SK-N-SH treated with all-trans-retinoic acid at 6 μM for 48 hours (cell line): ENCODE measurements around the gene OR52N5.

ENCODE experiments used
- ATAC-seq: fragments of 200-7000 bp; cut with Tn5 transposase; 3 replicates; pipeline ENCODE4 v1.9.1; 2020; ENCODE audit warnings: mild to moderate bottlenecking, moderate library complexity
- POU6F1 ChIP-seq: fragments of 250-450 bp; sonication (Bioruptor Pico); IDR thresholded peaks from 2 replicates; pipeline ENCODE4 v1.8.0; 2021; ENCODE audit warnings: low read depth, mild to moderate bottlenecking, moderate library complexity, borderline replicate concordance
- RARB ChIP-seq: fragments of 250-450 bp; sonication (Bioruptor Pico); IDR thresholded peaks from 2 replicates; pipeline ENCODE4 v1.8.0; 2021; ENCODE audit warnings: mild to moderate bottlenecking, moderate library complexity
- TCF4 ChIP-seq: fragments of 250-450 bp; sonication (Bioruptor Pico); IDR thresholded peaks from 2 replicates; pipeline ENCODE4 v1.8.0; 2021; ENCODE audit warnings: mild to moderate bottlenecking, moderate library complexity, borderline replicate concordance
- TSHZ2 ChIP-seq: fragments of 250-450 bp; sonication (Bioruptor Pico); IDR thresholded peaks from 2 replicates; pipeline ENCODE4 v1.5.0; 2020; ENCODE audit warnings: mild to moderate bottlenecking, moderate library complexity
- ZNF565 ChIP-seq: fragments of 450-650 bp; formaldehyde crosslinking; conservative IDR thresholded peaks from 2 replicates; pipeline ENCODE4 v1.5.0; 2020; ENCODE audit warnings: low read depth, mild to moderate bottlenecking, moderate library complexity

OR52N5 gene

GRCh38 chr11:5727691-5728090 lies 55.5 kb downstream of the OR52N5 start (continued):
- no peak for TF ChIP-seq TSHZ2 (CRISPR knock-in tag)

- ATAC-seq, result no peak
- no peak for TF ChIP-seq POU6F1 (CRISPR knock-in tag)
- no peak for TF ChIP-seq TCF4 (CRISPR knock-in tag)
- TF ChIP-seq ZNF565 (CRISPR knock-in tag), result no peak
- no peak for TF ChIP-seq RARB (CRISPR knock-in tag)
These were observed 56.8 kb downstream of the OR52N5 start for GRCh38 chr11:5726351-5726750.
